ENCODE measurements around the gene HSPA9. TPM values are rescaled to one million over a fixed set of nuclear protein-coding genes. Genes with fewer than 3 reads are reported as not detected.

The HSPA9 gene
- total RNA-seq, 1 donor from 2014 or later = 160 TPM

GRCh38 chr5:138541511-138542179, 33.6 kb downstream of the HSPA9 start:
- Mint-ChIP-seq H3K4me3 (peak overlapping the region; percentile 99), H3K27ac (peak overlapping the region; percentile 100), H3K27me3 (ENCODE audit: low read depth) (no peaks in the 10 kb centered on the region), H3K9me3 (no peaks in the 10 kb centered on the region), H3K36me3 (no peaks in the 10 kb centered on the region), H3K4me1 (peaks cover 44% of the 10 kb centered on the region)
- no peak for TF ChIP-seq CTCF (IDR thresholded peaks at IDR 0.05; ENCODE audit: unreplicated experiment)
- no peak for DNase-seq (ENCODE audit: low spot score in 2 of 2, unreplicated experiment in 2 of 2)

- Mint-ChIP-seq H3K9me3 (no peaks in the 10 kb centered on the region), H3K27me3 (ENCODE audit: low read depth) (no peaks in the 10 kb centered on the region), H3K4me3 (no peak overlapping the region), H3K4me1 (peaks cover 32% of the 10 kb centered on the region), H3K36me3 (peaks cover 5% of the 10 kb centered on the region), H3K27ac (peak overlapping the region; percentile 37)
- TF ChIP-seq CTCF (IDR thresholded peaks at IDR 0.05; ENCODE audit: unreplicated experiment) = no peak
- DNase-seq (ENCODE audit: low spot score in 2 of 2, unreplicated experiment in 2 of 2) = no peak
Measured at GRCh38 chr5:138539791-138540190, 35.4 kb downstream of the HSPA9 start.

GRCh38 chr5:138538943-138539627, 36.1 kb downstream of the HSPA9 start:
- no peak for TF ChIP-seq CTCF (IDR thresholded peaks at IDR 0.05; ENCODE audit: unreplicated experiment)
- Mint-ChIP-seq H3K9me3 (no peaks in the 10 kb centered on the region), H3K4me3 (no peak overlapping the region), H3K27ac (no peak overlapping the region), H3K4me1 (peaks cover 25% of the 10 kb centered on the region), H3K27me3 (ENCODE audit: low read depth) (no peaks in the 10 kb centered on the region), H3K36me3 (peaks cover 7% of the 10 kb centered on the region)
- DNase-seq (ENCODE audit: low spot score in 2 of 2, unreplicated experiment in 2 of 2) = no peak

GRCh38 chr5:138536665-138537315, 38.4 kb downstream of the HSPA9 start:
- peak overlapping the region; percentile 5 for H3K27ac Mint-ChIP-seq
- no peak overlapping the region for H3K4me3 Mint-ChIP-seq
- peaks cover 19% of the 10 kb centered on the region for H3K4me1 Mint-ChIP-seq
- H3K9me3 Mint-ChIP-seq = no peaks in the 10 kb centered on the region
- peaks cover 23% of the 10 kb centered on the region for H3K36me3 Mint-ChIP-seq
- H3K27me3 Mint-ChIP-seq (ENCODE audit: low read depth) = no peaks in the 10 kb centered on the region
- no peak for DNase-seq (ENCODE audit: low spot score in 2 of 2, unreplicated experiment in 2 of 2)
- peak; percentile 46 for TF ChIP-seq CTCF (IDR thresholded peaks at IDR 0.05; ENCODE audit: unreplicated experiment)

- H3K27me3 Mint-ChIP-seq (ENCODE audit: low read depth) = no peaks in the 10 kb centered on the region
- peaks cover 23% of the 10 kb centered on the region for H3K36me3 Mint-ChIP-seq
- H3K4me1 Mint-ChIP-seq = peaks cover 13% of the 10 kb centered on the region
- TF ChIP-seq CTCF (IDR thresholded peaks at IDR 0.05; ENCODE audit: unreplicated experiment) = no peak
- no peaks in the 10 kb centered on the region for H3K9me3 Mint-ChIP-seq
- no peak for DNase-seq (ENCODE audit: low spot score in 2 of 2, unreplicated experiment in 2 of 2)
- H3K27ac Mint-ChIP-seq = peak overlapping the region; percentile 67
- no peak overlapping the region for H3K4me3 Mint-ChIP-seq
Measured at GRCh38 chr5:138536215-138536614, 39.0 kb downstream of the HSPA9 start.

Measured in mesothelial cell of epicardium (in vitro differentiated cells).